Heart left ventricle (tissue), 16 donors: ENCODE data around the gene EHBP1L1. TPM values are rescaled to one million over a fixed set of nuclear protein-coding genes. Genes with fewer than 3 reads are reported as not detected.
"Not testable (repeated sequence)": the region's sequence is repeated elsewhere in the genome, so short reads cannot be mapped to it uniquely, and the experiment has no call there.

Source experiments
- ATAC-seq, 4 donors: fragments of 200-7000 bp; cut with Tn5 transposase; one replicate each; pipeline ENCODE4 v1.9.1; 2020 to 2022; ENCODE audit warnings: moderate library complexity in 4 of 4, mild to moderate bottlenecking in 3 of 4, moderate number of reproducible peaks in 1 of 4
- DNase-seq, 5 donors: peaks; one replicate each; pipeline ENCODE4 v3.0.0-alpha.2; 2020
- H3K27ac ChIP-seq, 12 donors: fragments of 200-600 bp; sonication (generic) in 4 of 12; one replicate each; pipeline versions ENCODE4 v1.5.0 to v1.8.0; 2016 to 2022; ENCODE audit warnings: mild to moderate bottlenecking in 2 of 12
- H3K27me3 ChIP-seq, 9 donors: fragments of 200-600 bp; sonication (generic) in 2 of 9; one replicate each; pipeline versions ENCODE4 v1.5.1 to v1.8.0; 2016 to 2022; ENCODE audit warnings: mild to moderate bottlenecking in 3 of 9
- H3K36me3 ChIP-seq, 9 donors: fragments of 200-600 bp; sonication (generic) in 2 of 9; one replicate each; pipeline versions ENCODE4 v1.5.0 to v1.8.0; 2018 to 2022; ENCODE audit warnings: mild to moderate bottlenecking in 2 of 9
- H3K4me1 ChIP-seq, 12 donors: fragments of 200-600 bp; sonication (generic) in 4 of 12; one replicate each; pipeline versions ENCODE4 v1.5.0 to v1.8.0; 2016 to 2022; ENCODE audit warnings: mild to moderate bottlenecking in 3 of 12
- H3K4me3 ChIP-seq, 12 donors: fragments of 200-600 bp; sonication (generic) in 4 of 12; one replicate each; pipeline versions ENCODE4 v1.5.0 to v1.8.0; 2017 to 2022; ENCODE audit warnings: mild to moderate bottlenecking in 9 of 12, moderate library complexity in 4 of 12
- H3K9me3 ChIP-seq, 12 donors: fragments of 200-600 bp; sonication (generic) in 4 of 12; one replicate each; pipeline versions ENCODE4 v1.5.0 to v1.8.0; 2016 to 2022; ENCODE audit warnings: mild to moderate bottlenecking in 1 of 12
- CTCF ChIP-seq, 12 donors: fragments of 200-600 bp; sonication (generic) in 4 of 12; IDR thresholded peaks; one replicate each; pipeline versions ENCODE4 v1.5.0 to v1.8.0; 2018 to 2022; ENCODE audit warnings: antibody characterized with exemption in 12 of 12, mild to moderate bottlenecking in 5 of 12
- POLR2A ChIP-seq, 2 donors: fragments of 450-650 bp; IDR thresholded peaks; one replicate each; pipeline ENCODE4 v1.6.1; 2017; ENCODE audit warnings: antibody characterized with exemption in 2 of 2, mild to moderate bottlenecking in 2 of 2, moderate library complexity in 2 of 2
- WGBS, 4 donors: extraction: QIAGEN DNeasy Blood & Tissue Kit in 2 of 4; methylation state at CpG; one replicate each; pipeline versions ENCODE4 v1.1.5 to v1.1.7; 2013 to 2018; 5-methylcytosine and 5-hydroxymethylcytosine counted together
- intact Hi-C, 10 donors: fragments of 100-400 bp; cut with DNase I; formaldehyde crosslinking; loops; one replicate each; pipeline versions ENCODE4 v1.11.1 to v1.14.2; 2022
- polyA plus RNA-seq, 2 donors: library from polyadenylated mRNA; stranded (reverse); fragments of 200-250 nt; gene quantifications; one replicate each; pipeline ENCODE4 v1.2.3, GENCODE V29; 2013
- total RNA-seq, 9 donors: library from RNA; depleted of rRNA in 2 of 9; stranded (reverse); fragments of >200 nt in 2 of 9; fragmentation: NEBNext Ultra II Directional in 3 of 9; extraction: Animal tissue kit (Norgen Biotek cat#: 25700) in 3 of 9; gene quantifications; one replicate each; pipeline versions ENCODE4 v1.1.0 to v1.2.4, GENCODE V29; 2016 to 2023
- donor health status: ischemic (EF 13 %, LVEDD 7.1; RV severe dilation, severe dysfunction).
- donor health status: healthy with polysubstance abuse.
- donor health status: DM: no; HTN: yes; CAD: no.
- donor health status: DM: no; HTN: no; CAD: no.
- donor health status: ischemic (EF 25% LVEDD 6.9; RV normal size, moderate dysfunction).
- donor health status: ischemic (EF 25% LVEDD 5.7; RV mildly dilated, moderate dysfunction).
- donor health status: healthy.
- donor health status: DM: yes; HTN: yes; CAD: no.
- donor health status: ischemic (EF 35%, LVEDD 5.7; RV mildly dilated, moderate dysfunction).
- donor health status: nonischemic (EF 11% LVEDD 7.7; RV severe dilation, severe dysfunction).
- donor health status: DM: yes; HTN: yes; CAD: no.
- donor health status: PGD.
- donor health status: ischemic (EF 29% LVEDD 5.4; RV normal size, mild dysfunction).
- donor health status: nonischemic (EF 23%, LVEDD 6.1; RV moderate dilation, normal function).

EHBP1L1 gene
- total and polyA plus RNA-seq, 11 donors: 37.4 to 144 (median 79.0) TPM

GRCh38 chr11:65563601-65564000, 12.3 kb upstream of the EHBP1L1 start:
- no peak overlapping the region for H3K27ac ChIP-seq
- peaks cover 9 to 57% (median 31%) of the 10 kb centered on the region in 12 donors for H3K4me1 ChIP-seq
- DNase-seq (no peak), ATAC-seq (no peak)
- TF ChIP-seq POLR2A (IDR thresholded peaks at IDR 0.05) (no peak), CTCF (IDR thresholded peaks at IDR 0.05) (no peak)
- no peaks in the 10 kb centered on the region for H3K9me3 ChIP-seq
- H3K27me3 ChIP-seq: no peaks in the 10 kb centered on the region
- intact Hi-C loops: no loop called here
- peaks cover 0 to 14% (median 0%) of the 10 kb centered on the region in 9 donors for H3K36me3 ChIP-seq
- 94 to 99% (median 96%) methylated on average over 4 of the region's 4 CpGs for WGBS, 4 donors
- no peak overlapping the region for H3K4me3 ChIP-seq

DNA sequence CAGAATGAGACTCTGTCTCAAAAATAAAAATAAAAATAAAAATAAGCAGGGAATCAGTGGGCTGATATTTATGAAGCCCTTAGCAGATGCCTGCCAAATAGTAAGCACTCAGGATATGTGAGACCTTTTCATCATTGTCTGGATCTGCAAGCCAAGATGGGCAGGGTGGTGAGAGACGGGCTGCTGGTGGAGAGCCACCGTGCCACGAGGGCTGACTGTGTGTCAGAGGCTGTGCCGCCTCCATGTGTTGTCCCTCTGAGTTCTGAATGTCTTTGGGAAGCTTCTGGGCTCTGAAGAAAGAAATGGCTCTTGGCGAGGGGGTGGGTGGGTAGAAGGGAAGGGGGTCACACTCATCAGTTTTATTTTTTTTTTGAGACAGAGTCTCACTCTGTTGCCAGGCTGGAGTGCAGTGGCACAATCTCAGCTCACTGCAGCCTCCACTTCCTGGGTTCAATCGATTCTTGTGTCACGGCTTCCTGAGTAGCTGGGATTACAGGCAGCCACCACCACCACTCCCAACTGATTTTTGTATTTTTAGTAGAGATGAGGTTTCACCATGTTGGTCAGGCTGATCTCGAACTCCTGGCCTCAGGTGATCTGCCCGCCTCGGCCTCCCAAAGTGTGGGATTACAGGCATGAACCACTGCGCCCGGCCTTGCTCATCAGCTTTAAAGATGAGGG, 10.8 kb upstream of the EHBP1L1 start:
- H3K4me1 ChIP-seq: peaks cover 3 to 54% (median 28%) of the 10 kb centered on the region in 12 donors
- H3K4me3 ChIP-seq, intact Hi-C loops, DNase-seq, ATAC-seq, H3K27me3 ChIP-seq, H3K9me3 ChIP-seq: not testable (repeated sequence)
- H3K27ac ChIP-seq: peak overlapping the region in 2 of 12 donors; percentile 32 to 66
- 88 to 92% (median 91%) methylated on average over 12 of the region's 12 CpGs for WGBS, 4 donors
- peaks cover 0 to 16% (median 0%) of the 10 kb centered on the region in 9 donors for H3K36me3 ChIP-seq

GRCh38 chr11:65565624-65566453, 10.0 kb upstream of the EHBP1L1 start:
- intact Hi-C loops: no loop called here
- ATAC-seq (no peak), DNase-seq (no peak)
- Histone ChIP-seq H3K4me1 (peaks cover 3 to 50% (median 22%) of the 10 kb centered on the region in 12 donors), H3K27ac (peak overlapping the region in 2 of 12 donors; percentile 66 to 97), H3K27me3 (peaks cover 0 to 6% (median 0%) of the 10 kb centered on the region in 9 donors), H3K4me3 (no peak overlapping the region), H3K36me3 (peaks cover 0 to 16% (median 0%) of the 10 kb centered on the region in 9 donors), H3K9me3 (no peaks in the 10 kb centered on the region)
- TF ChIP-seq POLR2A (IDR thresholded peaks at IDR 0.05) (no peak), CTCF (IDR thresholded peaks at IDR 0.05) (no peak)
- 84 to 91% (median 86%) methylated on average over 7 of the region's 7 CpGs for WGBS, 4 donors

- 9 to 11% (median 10%) methylated on average over 26 to 28 of the region's 28 CpGs for WGBS, 4 donors
- Histone ChIP-seq H3K27me3 (peaks cover 0 to 6% (median 0%) of the 10 kb centered on the region in 9 donors), H3K27ac (peak overlapping the region; percentile 64 to 99 (median 95)), H3K9me3 (no peaks in the 10 kb centered on the region), H3K36me3 (peaks cover 0 to 20% (median 0%) of the 10 kb centered on the region in 9 donors), H3K4me3 (peak overlapping the region; percentile 56 to 96 (median 82)), H3K4me1 (peaks cover 17 to 73% (median 47%) of the 10 kb centered on the region in 12 donors)
- ATAC-seq (peak; percentile 1 to 16 (median 12)), DNase-seq (peak in 1 of 5 donors; percentile 79)
- no peak for TF ChIP-seq POLR2A (IDR thresholded peaks at IDR 0.05)
- TF ChIP-seq CTCF (IDR thresholded peaks at IDR 0.05): no peak
- intact Hi-C loops: no loop called here
Observed at GRCh38 chr11:65569164-65569972, 6.5 kb upstream of the EHBP1L1 start.
